ENCODE results near the gene SLC25A13. TPM values are rescaled to one million over a fixed set of nuclear protein-coding genes. Genes with fewer than 3 reads are reported as not detected.

SLC25A13 gene
- total RNA-seq, 3 donors from 2014 or later, result 33.1 to 39.0 (median 33.2) TPM

GRCh38 chr7:96177353-96177752 is 144.5 kb downstream of the SLC25A13 start:
- Histone ChIP-seq H3K4me3 (no peak overlapping the region), H3K4me1 (no peaks in the 10 kb centered on the region), H3K9me3 (no peaks in the 10 kb centered on the region), H3K36me3 (no peaks in the 10 kb centered on the region), H3K27me3 (no peaks in the 10 kb centered on the region), H3K27ac (no peak overlapping the region)
- TF ChIP-seq POLR2A (IDR thresholded peaks at IDR 0.05) (no peak), POLR2AphosphoS5 (IDR thresholded peaks at IDR 0.05) (no peak)
- TF ChIP-seq, protein P1, sequence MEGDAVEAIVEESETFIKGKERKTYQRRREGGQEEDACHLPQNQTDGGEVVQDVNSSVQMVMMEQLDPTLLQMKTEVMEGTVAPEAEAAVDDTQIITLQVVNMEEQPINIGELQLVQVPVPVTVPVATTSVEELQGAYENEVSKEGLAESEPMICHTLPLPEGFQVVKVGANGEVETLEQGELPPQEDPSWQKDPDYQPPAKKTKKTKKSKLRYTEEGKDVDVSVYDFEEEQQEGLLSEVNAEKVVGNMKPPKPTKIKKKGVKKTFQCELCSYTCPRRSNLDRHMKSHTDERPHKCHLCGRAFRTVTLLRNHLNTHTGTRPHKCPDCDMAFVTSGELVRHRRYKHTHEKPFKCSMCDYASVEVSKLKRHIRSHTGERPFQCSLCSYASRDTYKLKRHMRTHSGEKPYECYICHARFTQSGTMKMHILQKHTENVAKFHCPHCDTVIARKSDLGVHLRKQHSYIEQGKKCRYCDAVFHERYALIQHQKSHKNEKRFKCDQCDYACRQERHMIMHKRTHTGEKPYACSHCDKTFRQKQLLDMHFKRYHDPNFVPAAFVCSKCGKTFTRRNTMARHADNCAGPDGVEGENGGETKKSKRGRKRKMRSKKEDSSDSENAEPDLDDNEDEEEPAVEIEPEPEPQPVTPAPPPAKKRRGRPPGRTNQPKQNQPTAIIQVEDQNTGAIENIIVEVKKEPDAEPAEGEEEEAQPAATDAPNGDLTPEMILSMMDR (IDR thresholded peaks at IDR 0.05), result no peak
- no peak for DNase-seq (ENCODE audit: low spot score in 2 of 2)
- intact Hi-C loops (cut with DNase I; ENCODE audit: low total_unique reads), result no loop called here

- intact Hi-C loops (cut with DNase I; ENCODE audit: low total_unique reads), result no loop called here
- H3K27ac ChIP-seq, result no peak overlapping the region
- no peak for DNase-seq (ENCODE audit: low spot score in 2 of 2)
- TF ChIP-seq POLR2AphosphoS5 (IDR thresholded peaks at IDR 0.05), result no peak
- TF ChIP-seq POLR2A (IDR thresholded peaks at IDR 0.05), result no peak
- TF ChIP-seq, protein P1 (IDR thresholded peaks at IDR 0.05), result no peak
- no peaks in the 10 kb centered on the region for H3K9me3 ChIP-seq
- H3K36me3 ChIP-seq, result no peaks in the 10 kb centered on the region
- H3K4me3 ChIP-seq, result no peak overlapping the region
- H3K27me3 ChIP-seq, result no peaks in the 10 kb centered on the region
- H3K4me1 ChIP-seq, result no peaks in the 10 kb centered on the region
These were observed 147.1 kb downstream of the SLC25A13 start for GRCh38 chr7:96174812-96175211.

- no peak overlapping the region for H3K4me3 ChIP-seq
- H3K9me3 ChIP-seq, result no peaks in the 10 kb centered on the region
- DNase-seq (ENCODE audit: low spot score in 2 of 2), result no peak
- no peaks in the 10 kb centered on the region for H3K27me3 ChIP-seq
- intact Hi-C loops (cut with DNase I; ENCODE audit: low total_unique reads), result no loop called here
- H3K27ac ChIP-seq, result no peak overlapping the region
- TF ChIP-seq, protein P1 (IDR thresholded peaks at IDR 0.05), result no peak
- TF ChIP-seq POLR2A (IDR thresholded peaks at IDR 0.05), result no peak
- TF ChIP-seq POLR2AphosphoS5 (IDR thresholded peaks at IDR 0.05), result no peak
- no peaks in the 10 kb centered on the region for H3K36me3 ChIP-seq
- H3K4me1 ChIP-seq, result no peaks in the 10 kb centered on the region
These were observed 148.1 kb downstream of the SLC25A13 start for GRCh38 chr7:96173781-96174180.

DNA sequence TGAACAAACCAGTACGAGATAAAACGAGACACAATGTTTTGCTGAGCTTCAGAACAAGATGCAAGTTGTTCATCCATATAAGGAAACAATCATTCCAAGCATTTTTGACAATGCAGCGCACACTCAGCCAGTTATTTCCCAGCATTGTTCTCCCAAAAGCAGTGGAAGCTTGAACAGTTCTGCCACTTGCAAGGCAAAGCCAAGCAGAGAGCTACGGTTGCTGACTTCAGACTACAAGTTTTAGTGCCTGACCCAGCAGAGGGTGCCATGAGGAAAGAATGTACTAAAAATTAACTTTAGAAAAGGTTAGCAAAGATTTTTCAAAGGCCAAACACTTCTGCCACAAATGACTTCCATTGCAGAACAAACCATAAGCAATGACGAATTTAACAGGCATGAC is 152.5 kb downstream of the SLC25A13 start:
- intact Hi-C loops (cut with DNase I; ENCODE audit: low total_unique reads), result no loop called here
- H3K4me1 ChIP-seq, result no peaks in the 10 kb centered on the region
- TF ChIP-seq, protein P1 (IDR thresholded peaks at IDR 0.05), result no peak
- TF ChIP-seq POLR2A (IDR thresholded peaks at IDR 0.05) (no peak), POLR2AphosphoS5 (IDR thresholded peaks at IDR 0.05) (no peak)
- H3K36me3 ChIP-seq, result no peaks in the 10 kb centered on the region
- H3K9me3 ChIP-seq, result no peaks in the 10 kb centered on the region
- no peak overlapping the region for H3K4me3 ChIP-seq
- no peaks in the 10 kb centered on the region for H3K27me3 ChIP-seq
- H3K27ac ChIP-seq, result no peak overlapping the region
- DNase-seq (ENCODE audit: low spot score in 2 of 2), result no peak

DNA sequence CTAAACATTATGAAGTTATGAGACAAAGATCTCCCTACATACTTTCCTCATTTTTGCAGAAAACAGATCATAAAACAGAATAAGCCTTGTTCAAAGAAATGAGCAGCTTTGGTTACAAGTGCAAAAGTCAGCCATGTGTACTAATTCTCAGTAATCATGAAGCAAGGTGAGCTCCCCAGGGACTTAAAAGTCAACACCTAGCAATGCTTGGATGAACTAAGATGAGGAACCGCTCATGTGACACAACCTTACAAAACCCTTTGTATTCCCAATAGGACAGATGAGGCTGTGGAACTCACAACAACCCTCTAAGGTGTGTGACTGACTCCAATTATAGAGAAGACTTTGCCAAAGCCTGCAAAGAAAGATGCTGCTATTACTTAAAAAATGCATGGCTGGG is 154.5 kb downstream of the SLC25A13 start:
- Histone ChIP-seq H3K4me1 (no peaks in the 10 kb centered on the region), H3K27ac (no peak overlapping the region), H3K27me3 (no peaks in the 10 kb centered on the region), H3K4me3 (no peak overlapping the region), H3K36me3 (no peaks in the 10 kb centered on the region), H3K9me3 (no peaks in the 10 kb centered on the region)
- no peak for DNase-seq (ENCODE audit: low spot score in 2 of 2)
- intact Hi-C loops (cut with DNase I; ENCODE audit: low total_unique reads), result no loop called here
- TF ChIP-seq, protein P1 (IDR thresholded peaks at IDR 0.05), result no peak
- TF ChIP-seq POLR2A (IDR thresholded peaks at IDR 0.05) (no peak), POLR2AphosphoS5 (IDR thresholded peaks at IDR 0.05) (no peak)

All from breast epithelium (tissue), 4 donors.